ENCODE measurements around the gene UBR4.

DNA sequence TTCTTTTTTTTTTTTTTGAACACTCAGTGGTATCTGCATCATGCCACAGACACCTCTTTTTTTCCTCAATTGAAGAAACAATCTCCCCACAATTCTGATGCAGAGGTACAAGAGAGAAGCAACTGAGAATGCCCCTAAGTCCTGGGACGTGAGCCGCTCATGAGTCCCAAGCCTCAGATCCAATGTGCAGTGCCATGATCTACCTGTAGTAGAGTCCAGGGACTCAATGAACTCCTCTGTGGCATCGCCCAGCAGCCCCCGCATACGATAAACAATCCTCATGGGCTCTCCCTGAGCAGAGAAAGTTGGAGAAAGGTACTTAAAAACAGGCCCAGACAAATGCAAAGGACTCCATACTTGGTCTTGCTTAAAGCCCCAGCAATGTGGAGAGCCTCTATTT, 113.1 kb downstream of the UBR4 start:
- TF ChIP-seq, protein P1, sequence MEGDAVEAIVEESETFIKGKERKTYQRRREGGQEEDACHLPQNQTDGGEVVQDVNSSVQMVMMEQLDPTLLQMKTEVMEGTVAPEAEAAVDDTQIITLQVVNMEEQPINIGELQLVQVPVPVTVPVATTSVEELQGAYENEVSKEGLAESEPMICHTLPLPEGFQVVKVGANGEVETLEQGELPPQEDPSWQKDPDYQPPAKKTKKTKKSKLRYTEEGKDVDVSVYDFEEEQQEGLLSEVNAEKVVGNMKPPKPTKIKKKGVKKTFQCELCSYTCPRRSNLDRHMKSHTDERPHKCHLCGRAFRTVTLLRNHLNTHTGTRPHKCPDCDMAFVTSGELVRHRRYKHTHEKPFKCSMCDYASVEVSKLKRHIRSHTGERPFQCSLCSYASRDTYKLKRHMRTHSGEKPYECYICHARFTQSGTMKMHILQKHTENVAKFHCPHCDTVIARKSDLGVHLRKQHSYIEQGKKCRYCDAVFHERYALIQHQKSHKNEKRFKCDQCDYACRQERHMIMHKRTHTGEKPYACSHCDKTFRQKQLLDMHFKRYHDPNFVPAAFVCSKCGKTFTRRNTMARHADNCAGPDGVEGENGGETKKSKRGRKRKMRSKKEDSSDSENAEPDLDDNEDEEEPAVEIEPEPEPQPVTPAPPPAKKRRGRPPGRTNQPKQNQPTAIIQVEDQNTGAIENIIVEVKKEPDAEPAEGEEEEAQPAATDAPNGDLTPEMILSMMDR (IDR thresholded peaks at IDR 0.05; ENCODE audit: low read depth, low read length): no peak
- TF ChIP-seq EZH2phosphoT487 (IDR thresholded peaks at IDR 0.05; ENCODE audit: low read depth): no peak

All from OCI-LY3 (cell line).